NCI-H1436 (cell line): ENCODE measurements around the gene PARP12.
A peak's percentile ranks its signal among the peaks of the same experiment; 100 is the strongest.

Source experiments
- DNase-seq: peaks from one replicate; lab custom pipeline; 2025; lab: John Stamatoyannopoulos, UW

The PARP12 gene

GRCh38 chr7:140014123-140014522, 48.6 kb downstream of the PARP12 start:
- no peak for DNase-seq

GRCh38 chr7:140013676-140014075, 49.1 kb downstream of the PARP12 start:
- DNase-seq = no peak

- DNase-seq = no peak
Measured at GRCh38 chr7:140010194-140010895, 52.4 kb downstream of the PARP12 start.

GRCh38 chr7:140009735-140010134, 53.0 kb downstream of the PARP12 start:
- no peak for DNase-seq

GRCh38 chr7:140008755-140009610, 53.8 kb downstream of the PARP12 start:
- no peak for DNase-seq

GRCh38 chr7:140007051-140007690, 55.6 kb downstream of the PARP12 start:
- no peak for DNase-seq

- DNase-seq = no peak
Measured at GRCh38 chr7:140006600-140006999, 56.2 kb downstream of the PARP12 start.

GRCh38 chr7:140005754-140006503, 56.8 kb downstream of the PARP12 start:
- no peak for DNase-seq

GRCh38 chr7:140005341-140005740, 57.4 kb downstream of the PARP12 start:
- DNase-seq = no peak

GRCh38 chr7:140004672-140005071, 58.1 kb downstream of the PARP12 start:
- no peak for DNase-seq

GRCh38 chr7:140003913-140004382, 58.8 kb downstream of the PARP12 start:
- DNase-seq = no peak

- no peak for DNase-seq
Measured at GRCh38 chr7:140000666-140001268, 62.0 kb downstream of the PARP12 start.

GRCh38 chr7:139999516-139999915, 63.2 kb downstream of the PARP12 start:
- no peak for DNase-seq

GRCh38 chr7:139998572-139998971, 64.2 kb downstream of the PARP12 start:
- no peak for DNase-seq

GRCh38 chr7:139995017-139995915, 67.5 kb downstream of the PARP12 start:
- no peak for DNase-seq

GRCh38 chr7:139994356-139994755, 68.4 kb downstream of the PARP12 start:
- DNase-seq = no peak

- DNase-seq = no peak
Measured at GRCh38 chr7:139993592-139993991, 69.2 kb downstream of the PARP12 start.

- DNase-seq = no peak
Measured at GRCh38 chr7:139993169-139993568, 69.6 kb downstream of the PARP12 start.

GRCh38 chr7:139992353-139993044, 70.3 kb downstream of the PARP12 start:
- DNase-seq = peak; percentile 46

GRCh38 chr7:139991911-139992310, 70.8 kb downstream of the PARP12 start:
- no peak for DNase-seq
